Kidney epithelial cell (primary cell): ENCODE data around the gene EMD. TPM values are rescaled to one million over a fixed set of nuclear protein-coding genes. Genes with fewer than 3 reads are reported as not detected.

Experiments
- DNase-seq: peaks from one replicate; pipeline ENCODE4 v3.0.0-alpha.2; 2010; ENCODE audit warnings: low read depth
- H3K27me3 ChIP-seq: 2 replicates; pipeline ENCODE4 v1.6.0; 2011; ENCODE audit warnings: low read length; ENCODE audit not compliant: control insufficient read depth, insufficient read depth
- H3K36me3 ChIP-seq: 2 replicates; pipeline ENCODE4 v1.5.1; 2011; ENCODE audit warnings: low read length; ENCODE audit not compliant: control insufficient read depth, insufficient read depth
- H3K4me3 ChIP-seq: 2 replicates; pipeline ENCODE4 v1.5.1; 2011; ENCODE audit warnings: low read depth, mild to moderate bottlenecking, control low read depth, low read length
- total RNA-seq: library from RNA; depleted of rRNA; stranded (reverse); fragments of >200 nt; gene quantifications from 2 replicates; pipeline ENCODE4 v1.2.3, GENCODE V29; 2015
- TF ChIP-seq, protein P1 (sequence below): IDR thresholded peaks from 2 replicates; pipeline ENCODE4 v1.5.1; 2011; ENCODE audit warnings: mild to moderate bottlenecking, moderate library complexity, low read length, control low read depth, inconsistent platforms; ENCODE audit not compliant: insufficient read depth, poor library complexity, severe bottlenecking

The EMD gene
- total RNA-seq, 1 donor from 2014 or later = 56.2 TPM

DNA sequence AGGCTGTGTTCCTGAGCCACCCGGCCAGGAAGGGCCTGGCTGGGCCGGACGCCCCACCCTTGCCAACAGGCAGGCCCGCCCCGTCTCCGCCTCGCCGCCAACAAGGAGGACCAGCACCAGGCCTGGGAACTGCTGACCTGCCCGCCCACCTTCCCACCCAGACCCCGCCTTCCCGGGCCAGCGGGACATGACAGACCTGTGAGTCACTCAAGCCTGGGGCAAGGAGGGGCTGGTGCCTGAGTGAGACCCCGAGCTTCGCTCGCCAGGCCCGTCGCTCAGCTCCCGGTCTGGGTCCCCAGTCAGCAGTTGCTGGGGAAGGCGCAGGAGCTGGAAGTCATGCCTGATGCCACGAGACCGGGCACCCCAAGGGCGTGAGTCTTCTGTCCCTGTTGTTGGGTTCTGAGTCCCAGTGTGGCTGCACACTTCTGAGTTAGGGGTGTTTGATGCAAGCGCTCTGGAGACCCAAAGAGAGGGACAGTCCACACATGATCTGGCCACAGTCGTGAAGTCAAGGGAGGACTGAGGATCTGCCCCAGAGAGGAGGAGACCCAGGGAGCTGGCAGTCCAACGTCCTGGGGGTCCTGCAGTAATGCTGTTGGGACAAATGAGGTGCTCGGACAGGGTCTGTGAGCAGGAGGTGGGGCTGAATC is 30.3 kb downstream of the EMD start, which contains the start of gene DNASE1L1:
Gene DNASE1L1, minus strand, starts transcription at position 33 of the 650 bp plus-strand sequence. CDS start 3,686 bp downstream, outside the sequence.
- Histone ChIP-seq H3K4me3 (peak within 1 kb of the TSS; percentile 32), H3K36me3 (no peaks in the 10 kb centered on the region), H3K27me3 (no peaks in the 10 kb centered on the region)
- TF ChIP-seq, protein P1, sequence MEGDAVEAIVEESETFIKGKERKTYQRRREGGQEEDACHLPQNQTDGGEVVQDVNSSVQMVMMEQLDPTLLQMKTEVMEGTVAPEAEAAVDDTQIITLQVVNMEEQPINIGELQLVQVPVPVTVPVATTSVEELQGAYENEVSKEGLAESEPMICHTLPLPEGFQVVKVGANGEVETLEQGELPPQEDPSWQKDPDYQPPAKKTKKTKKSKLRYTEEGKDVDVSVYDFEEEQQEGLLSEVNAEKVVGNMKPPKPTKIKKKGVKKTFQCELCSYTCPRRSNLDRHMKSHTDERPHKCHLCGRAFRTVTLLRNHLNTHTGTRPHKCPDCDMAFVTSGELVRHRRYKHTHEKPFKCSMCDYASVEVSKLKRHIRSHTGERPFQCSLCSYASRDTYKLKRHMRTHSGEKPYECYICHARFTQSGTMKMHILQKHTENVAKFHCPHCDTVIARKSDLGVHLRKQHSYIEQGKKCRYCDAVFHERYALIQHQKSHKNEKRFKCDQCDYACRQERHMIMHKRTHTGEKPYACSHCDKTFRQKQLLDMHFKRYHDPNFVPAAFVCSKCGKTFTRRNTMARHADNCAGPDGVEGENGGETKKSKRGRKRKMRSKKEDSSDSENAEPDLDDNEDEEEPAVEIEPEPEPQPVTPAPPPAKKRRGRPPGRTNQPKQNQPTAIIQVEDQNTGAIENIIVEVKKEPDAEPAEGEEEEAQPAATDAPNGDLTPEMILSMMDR = no peak
- peak; percentile 60 for DNase-seq

DNA sequence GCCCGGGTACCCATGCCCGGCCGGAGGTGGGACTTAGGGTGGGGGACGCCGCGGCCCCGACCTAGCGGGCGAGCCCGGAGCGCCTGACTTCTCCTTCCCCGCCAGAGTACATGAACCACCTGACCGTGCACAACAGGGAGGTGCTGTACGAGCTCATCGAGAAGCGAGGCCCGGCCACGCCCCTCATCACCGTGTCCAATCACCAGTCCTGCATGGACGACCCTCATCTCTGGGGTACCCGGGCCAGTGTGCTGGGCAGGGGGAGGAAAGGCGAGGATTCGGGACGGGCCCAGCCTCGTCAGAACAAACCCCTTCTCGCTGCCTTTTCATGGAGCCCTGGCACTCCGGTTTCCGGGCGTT is 32.9 kb downstream of the EMD start:
- peak overlapping the region; percentile 65 for H3K4me3 ChIP-seq
- no peaks in the 10 kb centered on the region for H3K36me3 ChIP-seq
- no peaks in the 10 kb centered on the region for H3K27me3 ChIP-seq
- DNase-seq = no peak
- TF ChIP-seq, protein P1 = no peak

DNA sequence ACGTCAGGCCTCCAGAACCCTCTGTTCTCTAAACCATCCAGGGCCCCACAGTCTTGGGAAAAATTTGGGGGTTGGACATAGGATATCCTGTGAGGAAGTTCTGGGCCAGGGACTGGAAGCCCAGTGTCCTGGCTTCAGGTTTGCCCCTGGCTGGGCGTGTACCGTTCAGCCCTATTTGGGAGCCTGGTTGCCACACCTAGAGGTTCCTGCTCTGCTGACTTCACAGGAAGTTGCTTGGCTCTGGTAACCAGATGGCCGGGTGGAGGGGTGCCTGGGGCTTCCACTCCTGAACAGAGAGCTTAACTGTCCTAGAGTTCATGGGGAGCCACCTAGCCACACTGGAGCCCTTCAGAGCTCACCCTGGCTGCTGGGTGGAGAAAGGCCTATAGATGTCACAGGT is 33.4 kb downstream of the EMD start:
- no peaks in the 10 kb centered on the region for H3K36me3 ChIP-seq

DNA sequence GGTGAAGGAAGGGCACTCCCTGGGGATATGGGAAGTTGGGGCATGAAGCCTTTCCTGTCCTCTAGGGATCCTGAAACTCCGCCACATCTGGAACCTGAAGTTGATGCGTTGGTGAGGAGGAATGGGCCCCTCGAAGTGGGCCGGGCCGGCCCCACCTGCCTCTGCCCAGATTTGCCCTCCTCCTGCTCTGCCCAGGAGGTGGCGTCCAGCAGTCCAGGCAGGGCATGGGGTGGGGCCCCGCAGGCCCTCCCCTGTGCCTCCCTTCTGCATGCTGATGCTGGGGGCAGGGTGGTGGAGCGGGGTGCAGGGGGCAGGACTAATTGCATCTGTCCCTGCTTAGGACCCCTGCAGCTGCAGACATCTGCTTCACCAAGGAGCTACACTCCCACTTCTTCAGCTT is 34.0 kb downstream of the EMD start:
- TF ChIP-seq, protein P1 = no peak
- Histone ChIP-seq H3K4me3 (no peak overlapping the region), H3K27me3 (no peaks in the 10 kb centered on the region), H3K36me3 (no peaks in the 10 kb centered on the region)
- DNase-seq = no peak

More for the DNA sequence above, 33.4 kb downstream of the EMD start:
- Histone ChIP-seq H3K27me3 (no peaks in the 10 kb centered on the region), H3K4me3 (peak overlapping the region; percentile 65)
- TF ChIP-seq, protein P1 = no peak
- no peak for DNase-seq

DNA sequence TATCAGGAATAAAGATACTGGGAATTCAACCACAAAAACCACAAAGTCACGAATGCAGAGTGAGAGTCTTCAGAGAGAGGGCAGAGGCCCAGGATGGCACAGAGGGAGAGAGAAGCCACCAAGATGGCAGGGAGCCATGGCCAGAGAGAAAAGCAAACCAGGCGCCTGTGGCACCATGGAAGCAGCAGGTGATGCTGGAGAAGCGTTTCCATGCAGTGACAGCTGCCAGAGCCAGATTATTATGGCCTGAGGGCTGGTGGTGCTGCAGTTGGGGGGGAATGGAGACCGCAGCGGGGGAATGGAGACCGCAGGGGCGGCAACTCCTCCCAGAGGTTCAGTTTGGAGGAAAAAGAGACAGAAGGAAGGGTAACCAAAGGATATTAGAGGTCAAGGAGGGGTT is 38.1 kb downstream of the EMD start:
- no peak for DNase-seq
- Histone ChIP-seq H3K27me3 (no peaks in the 10 kb centered on the region), H3K36me3 (no peaks in the 10 kb centered on the region), H3K4me3 (no peak overlapping the region)
- TF ChIP-seq, protein P1 = no peak

DNA sequence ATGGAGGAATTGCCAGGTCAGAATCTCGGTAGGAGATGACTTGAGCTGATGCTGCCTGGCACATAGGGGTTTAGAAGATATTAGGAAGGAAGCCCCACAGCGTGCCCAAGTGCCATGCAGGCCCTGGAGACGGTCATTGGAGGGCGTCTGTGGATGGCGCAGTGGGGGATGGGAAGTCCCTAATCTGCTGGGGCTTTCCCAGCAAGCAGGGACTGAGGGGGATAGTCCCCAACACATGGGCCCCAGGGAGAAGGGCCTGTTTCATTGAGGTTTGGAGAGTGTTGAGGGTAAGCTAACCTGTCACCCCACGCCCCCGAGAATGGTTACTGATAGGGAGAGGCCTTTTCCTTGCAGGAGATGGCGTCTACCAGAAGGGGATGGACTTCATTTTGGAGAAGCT is 40.1 kb downstream of the EMD start:
- H3K36me3 ChIP-seq = no peaks in the 10 kb centered on the region
- no peak for DNase-seq
- H3K4me3 ChIP-seq = no peak overlapping the region
- no peaks in the 10 kb centered on the region for H3K27me3 ChIP-seq
- TF ChIP-seq, protein P1 = no peak
